Stimulated activated CD8-positive, alpha-beta memory T cell treated with anti-CD3 and anti-CD28 coated beads, Interleukin-12 subunit alpha, Interleukin-12 subunit beta, amount 100 ng/mL, for 4 hours (primary cell): ENCODE data around the gene C9orf85.
"Not testable (repeated sequence)": the region's sequence is repeated elsewhere in the genome, so short reads cannot be mapped to it uniquely, and the experiment has no call there.

Experiments used
- DNase-seq: peaks from one replicate; pipeline ENCODE4 v3.0.0-alpha.2; 2020; ENCODE audit warnings: low read depth

Gene C9orf85

GRCh38 chr9:71911061-71911907, at the start of gene C9orf85, which contains the start of gene ABHD17B:
C9orf85 (plus strand) TSS chr9:71911639; CDS start chr9:71911735, 96 bp downstream.
ABHD17B (minus strand) TSS chr9:71911193; CDS start chr9:71875080, 36,113 bp downstream.
- peak; percentile 93 for DNase-seq

GRCh38 chr9:71863631-71864030, 47.8 kb upstream of the C9orf85 start:
- DNase-seq, result no peak

- no peak for DNase-seq
Observed at GRCh38 chr9:71875345-71875744, 36.1 kb upstream of the C9orf85 start.

- no peak for DNase-seq
Observed at GRCh38 chr9:71876106-71876505, 35.3 kb upstream of the C9orf85 start.

GRCh38 chr9:71876829-71877228, 34.6 kb upstream of the C9orf85 start:
- no peak for DNase-seq

- DNase-seq, result no peak
Observed at GRCh38 chr9:71878327-71879274, 32.8 kb upstream of the C9orf85 start.

GRCh38 chr9:71879644-71880174, 31.7 kb upstream of the C9orf85 start:
- no peak for DNase-seq

GRCh38 chr9:71884005-71884404, 27.4 kb upstream of the C9orf85 start:
- DNase-seq, result no peak

GRCh38 chr9:71885467-71885866, 26.0 kb upstream of the C9orf85 start:
- DNase-seq, result no peak

GRCh38 chr9:71886015-71886414, 25.4 kb upstream of the C9orf85 start:
- no peak for DNase-seq

GRCh38 chr9:71886541-71886940, 24.9 kb upstream of the C9orf85 start:
- no peak for DNase-seq

- no peak for DNase-seq
Observed at GRCh38 chr9:71887362-71887761, 24.1 kb upstream of the C9orf85 start.

- no peak for DNase-seq
Observed at GRCh38 chr9:71890042-71890679, 21.3 kb upstream of the C9orf85 start.

- DNase-seq, result no peak
Observed at GRCh38 chr9:71891557-71892189, 19.8 kb upstream of the C9orf85 start.

GRCh38 chr9:71895117-71895516, 16.3 kb upstream of the C9orf85 start:
- DNase-seq, result no peak

- no peak for DNase-seq
Observed at GRCh38 chr9:71895955-71896354, 15.5 kb upstream of the C9orf85 start.

- no peak for DNase-seq
Observed at GRCh38 chr9:71896761-71897160, 14.7 kb upstream of the C9orf85 start.

GRCh38 chr9:71897577-71897976, 13.9 kb upstream of the C9orf85 start:
- no peak for DNase-seq

GRCh38 chr9:71898756-71899155, 12.7 kb upstream of the C9orf85 start:
- DNase-seq, result not testable (repeated sequence)

- no peak for DNase-seq
Observed at GRCh38 chr9:71901695-71902597, 9.5 kb upstream of the C9orf85 start.
